UCSD-AML1 (cell line): ENCODE data around the gene SLC44A4.
A peak's percentile ranks its signal among the peaks of the same experiment; 100 is the strongest.

Experiments used
- DNase-seq: peaks from one replicate; lab custom pipeline; 2025; ENCODE audit not compliant: unreplicated experiment; lab: John Stamatoyannopoulos, UW

Gene SLC44A4

DNA sequence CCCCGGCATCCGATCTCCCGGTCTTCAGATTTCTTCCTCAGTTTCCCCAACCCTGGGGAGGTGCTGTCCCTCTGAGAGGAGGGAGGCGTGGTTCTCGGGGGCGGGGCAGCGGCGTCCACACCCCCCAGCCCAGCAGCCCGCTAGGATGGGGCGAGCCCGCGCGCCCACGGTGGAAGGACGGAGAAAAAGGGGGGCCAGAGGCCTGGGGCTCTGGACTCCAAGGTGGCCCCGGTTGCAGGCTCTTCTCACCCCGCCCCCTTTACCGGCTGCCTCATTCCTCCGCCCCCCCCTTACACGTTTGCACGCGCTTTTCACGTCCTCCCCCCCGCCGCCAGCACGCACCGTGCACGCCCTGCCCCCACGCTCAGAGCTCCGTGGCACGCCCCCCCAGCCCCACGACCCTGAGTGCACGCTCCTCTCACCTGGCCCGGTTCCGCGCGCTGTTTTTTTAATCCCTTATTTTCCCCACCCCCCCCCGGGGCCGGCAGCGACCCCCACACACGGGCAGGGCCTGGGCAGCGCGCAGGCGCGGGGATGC lies 22.7 kb upstream of the SLC44A4 start:
- DNase-seq: no peak

GRCh38 chr6:31900917-31901414 lies 22.2 kb upstream of the SLC44A4 start:
- DNase-seq: no peak

GRCh38 chr6:31899882-31900722 lies 21.3 kb upstream of the SLC44A4 start:
- DNase-seq: no peak

DNA sequence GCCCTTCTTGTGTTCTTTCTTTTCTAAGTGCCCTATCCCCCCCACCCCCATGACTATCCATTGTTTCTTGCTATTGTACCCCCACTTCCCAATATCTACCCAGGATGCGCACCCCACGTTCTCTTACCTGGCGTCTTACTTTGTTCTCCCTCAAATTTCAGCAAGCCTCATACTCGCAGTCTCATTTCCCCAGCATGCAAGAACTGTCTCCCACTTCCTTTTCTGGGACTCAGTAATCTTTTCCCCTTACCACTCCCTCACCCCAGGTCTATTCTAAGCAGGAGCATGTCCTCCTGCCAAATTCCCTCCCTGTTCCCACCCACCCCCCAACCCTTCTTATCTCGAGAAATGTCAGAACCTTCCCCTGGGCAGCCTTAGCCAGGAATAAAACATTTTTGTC lies 20.4 kb upstream of the SLC44A4 start:
- DNase-seq: no peak

DNA sequence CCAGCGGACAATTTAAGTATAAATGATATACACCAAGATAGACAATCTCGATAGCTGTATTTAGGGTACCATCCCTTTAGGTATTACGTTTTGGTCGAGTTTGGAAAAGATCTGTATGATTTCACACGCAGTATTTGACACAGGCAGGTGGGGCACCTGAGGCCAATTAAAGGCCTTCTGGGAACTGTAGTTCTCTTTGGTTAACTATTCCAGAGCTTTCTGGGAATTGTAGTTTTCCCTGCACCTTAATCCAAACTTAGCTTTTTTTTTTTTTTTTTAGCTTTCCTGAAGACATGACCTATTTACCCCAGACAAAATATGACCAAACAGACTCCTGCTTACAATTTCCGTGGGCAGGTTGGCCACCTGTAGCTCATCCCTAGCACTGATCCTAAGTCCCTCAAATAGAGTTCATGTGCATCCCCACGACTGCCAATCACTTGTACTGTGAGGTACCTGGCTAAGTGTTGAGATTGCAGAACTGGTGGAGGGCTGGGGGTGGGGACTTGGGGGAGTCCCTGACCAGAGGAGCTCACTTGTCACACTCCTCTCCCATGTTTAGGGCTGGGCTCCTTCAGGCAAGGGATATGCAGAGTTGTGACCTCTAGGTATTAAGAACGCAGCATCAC lies 19.7 kb upstream of the SLC44A4 start:
- DNase-seq: no peak

DNA sequence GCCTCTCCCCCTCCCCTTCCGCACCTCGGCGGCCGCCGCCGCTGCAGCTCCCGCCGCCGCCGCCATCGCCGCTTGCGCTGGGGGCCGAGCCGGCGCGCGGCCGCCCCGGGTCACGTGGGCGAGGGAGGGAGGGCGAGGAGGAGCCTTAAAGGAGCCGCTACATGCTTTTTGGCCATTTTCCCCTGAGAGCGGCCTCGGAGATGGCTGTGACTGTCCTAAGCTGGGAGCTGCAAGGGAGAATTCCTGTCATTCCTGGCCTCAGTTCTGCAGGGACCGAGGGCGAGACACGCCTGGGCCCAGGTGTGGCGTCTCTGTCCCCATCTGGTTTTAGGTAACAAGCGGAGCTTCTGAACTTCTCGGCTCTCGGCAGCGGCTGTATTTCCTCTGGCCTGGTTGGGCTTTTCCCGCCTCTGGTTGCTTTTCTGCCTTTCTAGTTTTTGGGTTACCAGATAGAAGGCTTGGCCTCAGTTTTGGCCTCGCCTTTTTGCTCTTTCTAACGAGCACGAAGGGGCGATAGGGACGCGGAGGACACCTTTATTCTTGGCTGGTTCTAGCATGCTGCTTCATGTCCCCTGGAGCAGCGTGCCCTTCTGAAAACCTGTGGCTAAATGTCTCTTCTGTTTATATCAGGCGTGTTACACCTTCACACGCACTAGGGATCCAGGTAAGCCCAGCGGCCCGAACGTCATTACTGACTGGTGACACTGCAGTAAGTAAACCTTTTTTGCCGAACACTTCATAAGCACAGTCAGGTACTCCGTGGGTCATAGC lies 19.0 kb upstream of the SLC44A4 start, which contains the start of gene EHMT2:
TSS of gene EHMT2 (minus strand) at position 87 of the 771 bp plus-strand sequence. CDS start at position 66, 21 bp downstream.
- peak; percentile 84 for DNase-seq

- DNase-seq: no peak
Measured at GRCh38 chr6:31896856-31897611, 18.2 kb upstream of the SLC44A4 start.

GRCh38 chr6:31896493-31896855 lies 17.7 kb upstream of the SLC44A4 start:
- no peak for DNase-seq

- no peak for DNase-seq
Measured at GRCh38 chr6:31892821-31893220, 14.0 kb upstream of the SLC44A4 start.

GRCh38 chr6:31889331-31889972 lies 10.7 kb upstream of the SLC44A4 start:
- DNase-seq: no peak

DNA sequence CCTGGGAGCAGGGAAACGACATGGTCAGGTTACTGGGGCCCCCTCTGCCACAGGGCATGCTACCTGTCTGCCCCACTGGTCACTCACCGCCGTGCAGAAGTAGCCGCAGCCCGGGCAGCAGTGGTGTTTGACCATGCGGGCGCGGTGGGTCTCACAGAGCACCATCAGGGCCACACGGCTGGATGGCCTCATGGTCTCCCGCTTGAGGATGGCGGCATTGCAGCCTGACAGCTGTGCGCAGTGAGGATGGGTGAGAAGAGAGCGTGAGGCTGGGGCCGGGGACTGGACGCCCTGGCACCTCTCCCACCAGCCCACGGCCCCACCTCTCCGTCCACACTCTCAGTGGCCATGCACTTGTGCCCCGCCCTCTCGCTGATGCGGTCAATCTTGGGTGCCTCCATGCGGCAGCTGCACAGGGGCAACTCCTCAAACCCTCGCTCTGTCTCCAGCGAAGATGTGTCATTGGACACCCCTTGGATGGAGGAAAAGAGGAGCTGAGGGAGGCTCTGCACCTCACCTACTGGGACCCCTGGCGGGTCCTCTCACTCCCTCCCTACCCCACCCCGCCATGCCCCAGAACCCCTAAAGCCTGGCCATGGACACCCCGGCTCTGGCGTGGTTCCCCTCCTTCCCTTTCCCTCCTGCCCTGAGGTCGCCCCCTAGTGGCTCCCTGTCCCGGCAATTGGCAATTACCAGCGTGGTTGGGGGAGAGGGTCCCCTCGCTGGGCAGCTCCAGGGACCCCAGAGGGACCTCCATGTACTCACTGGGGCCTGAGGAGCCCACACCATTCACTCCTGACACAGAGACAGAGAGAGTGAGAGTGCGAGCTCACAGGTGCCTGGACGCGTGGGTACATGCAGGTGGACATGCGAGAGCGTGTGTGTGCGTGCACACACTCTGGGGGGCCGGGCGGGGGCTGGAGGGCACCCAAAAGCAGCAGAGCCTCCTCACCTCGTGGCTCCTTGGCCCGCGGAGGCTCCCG lies 9.8 kb upstream of the SLC44A4 start:
- peak; percentile 33 for DNase-seq

DNA sequence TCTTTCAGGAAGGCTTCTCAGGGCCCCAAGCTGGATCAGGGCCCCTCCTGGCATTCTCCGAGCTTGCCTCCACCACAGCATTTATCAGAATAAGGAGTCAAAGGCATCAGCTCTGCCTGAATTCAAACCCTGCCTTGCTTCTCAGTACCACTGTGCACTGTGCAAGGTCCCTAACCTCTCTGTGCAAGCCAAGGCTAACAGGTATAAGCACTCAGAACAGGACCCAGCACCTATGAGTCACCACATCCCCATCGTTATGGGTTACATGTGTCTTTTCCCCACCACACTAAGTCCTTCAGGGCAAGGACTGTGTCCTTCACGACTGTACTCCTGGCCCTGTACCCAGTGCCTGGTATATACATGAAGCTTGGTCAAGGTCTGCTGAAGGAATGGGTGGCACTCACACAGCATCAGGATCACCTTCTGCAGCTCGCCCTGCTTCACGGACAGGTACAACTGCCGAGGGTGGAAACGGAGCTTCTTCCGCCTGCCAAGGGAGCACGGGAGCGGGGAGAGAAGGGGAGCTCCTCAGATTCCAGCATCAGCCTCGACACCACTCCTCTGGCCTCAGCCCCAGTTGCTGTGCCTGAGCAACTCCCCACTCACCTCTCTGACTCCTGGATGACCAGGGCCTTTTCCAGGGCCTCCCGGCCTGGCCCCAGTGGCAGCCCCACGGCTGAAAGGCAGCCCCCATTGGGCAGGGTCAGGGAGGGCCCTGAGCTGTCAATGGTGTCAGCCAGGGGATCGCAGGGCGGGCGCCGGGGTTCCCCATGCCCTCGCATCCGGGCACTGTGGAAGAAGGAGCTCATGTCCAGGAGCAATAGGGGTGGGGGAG lies 8.6 kb upstream of the SLC44A4 start:
- no peak for DNase-seq

DNA sequence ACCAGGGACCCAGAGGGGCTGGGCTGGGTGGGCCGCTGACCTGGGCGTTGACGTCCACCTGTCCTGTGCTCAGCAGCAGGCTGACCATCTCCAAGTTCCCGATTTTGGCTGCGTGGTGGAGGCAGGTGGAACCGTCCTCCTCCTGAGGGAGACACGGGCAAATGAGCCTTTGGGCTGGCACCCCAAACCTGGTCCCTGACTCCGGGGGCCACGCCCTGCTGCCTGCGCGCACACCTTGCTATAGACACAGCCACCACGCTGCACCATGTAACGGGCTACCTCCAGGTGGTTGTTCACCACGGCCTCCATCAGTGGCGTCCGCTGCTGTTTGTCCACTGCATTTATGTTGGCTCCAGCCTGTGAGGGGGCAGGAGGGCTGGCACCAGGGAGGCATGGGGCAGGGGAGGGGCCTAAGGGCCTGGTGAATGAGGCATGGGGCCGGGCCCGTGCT lies 7.8 kb upstream of the SLC44A4 start:
- DNase-seq: no peak

GRCh38 chr6:31884528-31885035 lies 5.8 kb upstream of the SLC44A4 start:
- DNase-seq: no peak

DNA sequence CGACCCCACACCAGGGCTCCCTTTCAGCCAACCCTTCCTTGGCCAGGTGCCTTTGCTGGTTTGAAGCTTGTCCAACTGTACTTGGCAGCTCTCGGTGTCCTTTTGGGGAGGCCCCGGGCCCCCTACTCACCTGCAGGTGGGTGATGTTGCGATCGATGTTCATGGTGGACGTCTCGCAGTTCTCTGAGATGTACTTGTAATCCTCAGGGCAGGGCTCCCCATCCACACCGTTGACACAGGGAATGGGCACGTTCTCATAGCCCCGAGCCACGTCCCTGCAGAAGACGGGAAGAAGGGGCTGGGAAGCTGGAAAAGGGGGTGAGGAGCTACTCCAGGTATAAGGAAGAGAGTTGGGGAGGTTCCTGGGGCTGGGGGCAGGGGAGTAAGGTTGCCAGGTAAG lies 4.9 kb upstream of the SLC44A4 start:
- DNase-seq: no peak

DNA sequence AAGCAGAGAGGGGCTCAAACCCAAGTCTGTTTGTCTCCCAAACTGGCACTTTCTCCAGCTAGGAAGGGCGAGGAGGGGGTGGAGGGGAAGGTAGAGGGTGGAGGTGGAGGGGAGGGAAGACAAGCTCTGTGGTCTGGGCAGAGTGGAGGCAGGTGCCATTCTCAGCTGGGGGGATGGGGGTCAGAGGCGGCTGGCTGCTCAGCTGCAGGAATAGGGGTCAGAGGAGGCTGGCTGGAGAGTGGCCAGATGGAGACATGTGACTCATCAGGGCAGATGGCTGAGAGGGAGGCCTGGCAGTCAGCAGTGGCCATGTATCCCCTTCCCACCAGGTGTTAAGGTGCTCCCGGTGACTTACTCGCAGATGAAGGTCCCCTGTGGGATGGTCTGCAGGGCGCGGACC lies 3.5 kb upstream of the SLC44A4 start:
- no peak for DNase-seq

DNA sequence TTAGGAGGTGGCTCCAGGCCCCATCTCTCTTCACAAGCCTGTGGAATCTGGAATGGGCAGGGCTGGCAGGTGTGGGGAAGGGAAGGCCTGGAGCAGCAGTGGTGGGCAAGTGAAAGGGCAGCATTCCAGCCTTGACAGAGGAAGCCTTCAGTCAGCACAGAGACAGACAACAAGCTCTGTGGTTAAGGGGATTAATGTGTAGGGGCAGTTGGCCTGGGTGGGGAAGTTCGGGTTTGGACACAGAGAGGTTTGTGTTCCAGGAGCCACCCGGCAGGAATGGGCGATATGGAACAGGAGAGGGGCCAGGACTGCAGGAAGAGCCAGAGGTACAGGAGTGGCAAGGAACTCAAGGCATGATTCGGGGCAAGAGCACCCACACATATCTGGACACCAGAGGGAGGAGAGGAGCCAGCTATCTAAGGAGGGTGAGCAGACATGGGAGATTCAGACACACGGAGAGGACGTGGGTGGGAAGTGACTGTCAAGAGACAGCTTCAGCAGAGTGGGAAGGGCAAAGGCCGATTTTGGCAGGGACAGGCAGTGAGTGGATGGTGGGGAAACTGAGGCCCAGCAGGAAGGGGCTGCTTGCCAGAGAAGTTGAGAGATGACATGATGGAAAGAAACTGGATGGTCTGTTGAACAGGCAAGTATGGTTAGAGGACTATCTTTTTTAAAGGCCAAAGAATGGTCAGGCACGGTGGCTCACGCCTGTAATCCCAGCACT lies 2.5 kb upstream of the SLC44A4 start:
- no peak for DNase-seq
